A673 (cell line): ENCODE measurements around the gene C8G.

Source experiments
- EZH2 ChIP-seq: fragments of 200-600 bp; sonication (generic); IDR thresholded peaks from 2 replicates; pipeline ENCODE4 v1.6.1; 2017; ENCODE audit warnings: borderline replicate concordance, low read depth, mild to moderate bottlenecking, mixed read lengths, antibody characterized with exemption, low read length; ENCODE audit not compliant: poor library complexity, severe bottlenecking
- TF ChIP-seq, protein P1 (sequence below): fragments of 300-800, 200-600 bp; sonication (generic); conservative IDR thresholded peaks from 2 replicates; pipeline ENCODE4 v1.5.1; 2017; ENCODE audit warnings: low read depth, mild to moderate bottlenecking, antibody characterized with exemption, low read length, moderate library complexity, mixed read lengths

GRCh38 chr9:136937186-136938001 is 7.6 kb upstream of the C8G start:
- TF ChIP-seq, protein P1, sequence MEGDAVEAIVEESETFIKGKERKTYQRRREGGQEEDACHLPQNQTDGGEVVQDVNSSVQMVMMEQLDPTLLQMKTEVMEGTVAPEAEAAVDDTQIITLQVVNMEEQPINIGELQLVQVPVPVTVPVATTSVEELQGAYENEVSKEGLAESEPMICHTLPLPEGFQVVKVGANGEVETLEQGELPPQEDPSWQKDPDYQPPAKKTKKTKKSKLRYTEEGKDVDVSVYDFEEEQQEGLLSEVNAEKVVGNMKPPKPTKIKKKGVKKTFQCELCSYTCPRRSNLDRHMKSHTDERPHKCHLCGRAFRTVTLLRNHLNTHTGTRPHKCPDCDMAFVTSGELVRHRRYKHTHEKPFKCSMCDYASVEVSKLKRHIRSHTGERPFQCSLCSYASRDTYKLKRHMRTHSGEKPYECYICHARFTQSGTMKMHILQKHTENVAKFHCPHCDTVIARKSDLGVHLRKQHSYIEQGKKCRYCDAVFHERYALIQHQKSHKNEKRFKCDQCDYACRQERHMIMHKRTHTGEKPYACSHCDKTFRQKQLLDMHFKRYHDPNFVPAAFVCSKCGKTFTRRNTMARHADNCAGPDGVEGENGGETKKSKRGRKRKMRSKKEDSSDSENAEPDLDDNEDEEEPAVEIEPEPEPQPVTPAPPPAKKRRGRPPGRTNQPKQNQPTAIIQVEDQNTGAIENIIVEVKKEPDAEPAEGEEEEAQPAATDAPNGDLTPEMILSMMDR = no peak
- no peak for TF ChIP-seq EZH2
